Measurements from ENCODE around the gene PDGFB.

DNA sequence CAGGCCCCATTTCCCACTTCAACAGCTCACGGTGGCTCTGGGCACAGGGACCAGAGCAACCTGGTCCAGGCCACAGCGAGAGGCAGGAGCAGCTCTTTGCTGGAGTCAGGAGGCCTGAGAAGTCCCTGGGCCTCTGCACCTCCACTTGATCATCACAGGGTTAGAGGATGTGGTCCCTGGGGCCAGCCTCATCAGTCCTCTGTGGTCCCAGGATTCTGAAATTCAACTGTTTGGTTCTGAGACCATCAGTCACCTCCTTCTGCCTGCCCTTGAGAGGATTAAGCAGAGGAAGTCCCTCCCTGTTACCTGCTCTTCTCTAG lies 67.4 kb downstream of the PDGFB start:
- no peak for TF ChIP-seq EZH2 (IDR thresholded peaks at IDR 0.05; ENCODE audit: borderline replicate concordance, insufficient read depth, low read depth, low read length, poor library complexity, severe bottlenecking)
- TF ChIP-seq, protein P1, sequence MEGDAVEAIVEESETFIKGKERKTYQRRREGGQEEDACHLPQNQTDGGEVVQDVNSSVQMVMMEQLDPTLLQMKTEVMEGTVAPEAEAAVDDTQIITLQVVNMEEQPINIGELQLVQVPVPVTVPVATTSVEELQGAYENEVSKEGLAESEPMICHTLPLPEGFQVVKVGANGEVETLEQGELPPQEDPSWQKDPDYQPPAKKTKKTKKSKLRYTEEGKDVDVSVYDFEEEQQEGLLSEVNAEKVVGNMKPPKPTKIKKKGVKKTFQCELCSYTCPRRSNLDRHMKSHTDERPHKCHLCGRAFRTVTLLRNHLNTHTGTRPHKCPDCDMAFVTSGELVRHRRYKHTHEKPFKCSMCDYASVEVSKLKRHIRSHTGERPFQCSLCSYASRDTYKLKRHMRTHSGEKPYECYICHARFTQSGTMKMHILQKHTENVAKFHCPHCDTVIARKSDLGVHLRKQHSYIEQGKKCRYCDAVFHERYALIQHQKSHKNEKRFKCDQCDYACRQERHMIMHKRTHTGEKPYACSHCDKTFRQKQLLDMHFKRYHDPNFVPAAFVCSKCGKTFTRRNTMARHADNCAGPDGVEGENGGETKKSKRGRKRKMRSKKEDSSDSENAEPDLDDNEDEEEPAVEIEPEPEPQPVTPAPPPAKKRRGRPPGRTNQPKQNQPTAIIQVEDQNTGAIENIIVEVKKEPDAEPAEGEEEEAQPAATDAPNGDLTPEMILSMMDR (IDR thresholded peaks at IDR 0.05): no peak

Data from B cell (primary cell).